ENCODE results near the gene CSPG5.

The CSPG5 gene

GRCh38 chr3:47536967-47537366 is 41.7 kb downstream of the CSPG5 start:
- DNase-seq (ENCODE audit: low spot score) = no peak

GRCh38 chr3:47536221-47536891 is 42.3 kb downstream of the CSPG5 start:
- DNase-seq (ENCODE audit: low spot score) = no peak

- DNase-seq (ENCODE audit: low spot score) = no peak
These were observed 44.6 kb downstream of the CSPG5 start for GRCh38 chr3:47533996-47534454.

GRCh38 chr3:47533481-47533880 is 45.2 kb downstream of the CSPG5 start:
- no peak for DNase-seq (ENCODE audit: low spot score)

- no peak for DNase-seq (ENCODE audit: low spot score)
These were observed 50.5 kb downstream of the CSPG5 start for GRCh38 chr3:47527952-47528725.

GRCh38 chr3:47525617-47526016 is 53.0 kb downstream of the CSPG5 start:
- DNase-seq (ENCODE audit: low spot score) = no peak

GRCh38 chr3:47523310-47524073 is 55.2 kb downstream of the CSPG5 start:
- DNase-seq (ENCODE audit: low spot score) = no peak

GRCh38 chr3:47522082-47522987 is 56.3 kb downstream of the CSPG5 start:
- peak; percentile 83 for DNase-seq (ENCODE audit: low spot score)

GRCh38 chr3:47520756-47521155 is 57.9 kb downstream of the CSPG5 start:
- no peak for DNase-seq (ENCODE audit: low spot score)

GRCh38 chr3:47517937-47518336 is 60.7 kb downstream of the CSPG5 start:
- no peak for DNase-seq (ENCODE audit: low spot score)

GRCh38 chr3:47515864-47516319 is 62.8 kb downstream of the CSPG5 start:
- DNase-seq (ENCODE audit: low spot score) = no peak

- DNase-seq (ENCODE audit: low spot score) = no peak
These were observed 63.6 kb downstream of the CSPG5 start for GRCh38 chr3:47515100-47515499.

- DNase-seq (ENCODE audit: low spot score) = peak; percentile 97
These were observed 65.3 kb downstream of the CSPG5 start, which contains the start of gene ELP6 for GRCh38 chr3:47513125-47513929. Gene ELP6 (minus strand): TSS chr3:47513712. CDS start chr3:47513590, 122 bp downstream.

- peak; percentile 24 for DNase-seq (ENCODE audit: low spot score)
These were observed 66.1 kb downstream of the CSPG5 start for GRCh38 chr3:47512416-47513124.

Measured in CD4-positive, alpha-beta T cell treated with Interleukin-2 at 100 ng/mL for 4 hours (primary cell).